K562 (cell line): ENCODE results near the gene PHTF1. TPM values are rescaled to one million over a fixed set of nuclear protein-coding genes. Genes with fewer than 3 reads are reported as not detected.

Experiments used
- ARHGAP35 ChIP-seq: fragments of 450-650 bp; IDR thresholded peaks from 2 replicates; pipeline ENCODE4 v1.6.1; 2018; ENCODE audit not compliant: partially characterized antibody
- ARID1B ChIP-seq: fragments of 450-650 bp; IDR thresholded peaks from 2 replicates; pipeline ENCODE4 v1.6.1; 2016; ENCODE audit warnings: antibody characterized with exemption, mild to moderate bottlenecking, inconsistent platforms
- CBX5 ChIP-seq: IDR thresholded peaks from 2 replicates; pipeline ENCODE4 v1.6.1; 2014; ENCODE audit warnings: low read depth, borderline replicate concordance
- HMGN3 ChIP-seq: IDR thresholded peaks from 2 replicates; pipeline ENCODE4 v1.6.1; 2011; ENCODE audit warnings: borderline replicate concordance, low read depth, mild to moderate bottlenecking, mixed read lengths, low read length; ENCODE audit not compliant: insufficient read length; ENCODE audit errors: extremely low read depth
- IRF2 ChIP-seq: sonication (generic); formaldehyde crosslinking; IDR thresholded peaks from 2 replicates; pipeline ENCODE4 v1.8.1; 2022; ENCODE audit warnings: mild to moderate bottlenecking, missing genetic modification reagents
- POLR2AphosphoS2 ChIP-seq: IDR thresholded peaks from 2 replicates; pipeline ENCODE4 v1.6.1; 2012; ENCODE audit warnings: low read length, improper control_type of control experiment
- TAL1 ChIP-seq: fragments of 450-650 bp; IDR thresholded peaks from 2 replicates; pipeline ENCODE4 v1.6.1; 2016; ENCODE audit warnings: mild to moderate bottlenecking
- TEAD4 ChIP-seq, 2 experiments: sonication (generic) in 1 of 2; formaldehyde crosslinking in 1 of 2; IDR thresholded peaks; 2 replicates each; pipeline versions ENCODE4 v1.6.1 to v1.8.0; 2012 to 2022; ENCODE audit warnings: borderline replicate concordance in 1 of 2, inconsistent platforms in 1 of 2, low read length in 1 of 2, mild to moderate bottlenecking in 1 of 2, missing genetic modification reagents in 1 of 2
- ZNF197 ChIP-seq: fragments of 200-800 bp; sonication (Bioruptor generic); IDR thresholded peaks from 2 replicates; pipeline ENCODE4 v1.6.1; 2016; ENCODE audit warnings: low read depth, missing genetic modification characterization, missing compliant biosample characterization
- ZNF316 ChIP-seq: fragments of 450-650 bp; IDR thresholded peaks from 2 replicates; pipeline ENCODE4 v1.6.1; 2016
- ZNF668 ChIP-seq: fragments of 250-450 bp; sonication (Bioruptor Pico); IDR thresholded peaks from 2 replicates; pipeline ENCODE4 v1.8.0; 2022; ENCODE audit warnings: mild to moderate bottlenecking, inconsistent platforms
- polyA plus RNA-seq, 8 experiments: library from polyadenylated mRNA; depleted of rRNA in 4 of 8; stranded (reverse) in 5 of 8; unstranded in 3 of 8; fragments of >200 nt; fragmentation: Nextera tagmentation in 2 of 8; fragmentation: Illumina TruSeq in 1 of 8; extraction: Ambion mirVana in 2 of 8; extraction: Trizol in 1 of 8; gene quantifications; 2 replicates each; pipeline versions ENCODE4 v1.2.1 to v1.2.3, GENCODE V29; 2011 to 2014; ENCODE audit warnings: inconsistent platforms in 1 of 8, missing spikeins in 1 of 8
- total RNA-seq, 7 experiments: library from RNA; depleted of rRNA in 6 of 7; stranded (reverse); fragments of >200 nt in 6 of 7; fragmentation: Illumina TruSeq in 2 of 7; extraction: Trizol in 2 of 7; gene quantifications; 2 replicates each; pipeline versions ENCODE4 v1.2.1 to v1.2.3, GENCODE V29; 2011 to 2021; ENCODE audit warnings: low replicate concordance in 1 of 7
- TF ChIP-seq, protein P1 (sequence below): sonication (generic); formaldehyde crosslinking; IDR thresholded peaks from 2 replicates; pipeline ENCODE4 v1.8.1; 2023; ENCODE audit warnings: missing genetic modification reagents, mild to moderate bottlenecking, borderline replicate concordance
- TF ChIP-seq, protein P2 (sequence below): fragments of 250-450 bp; sonication (Bioruptor Pico); IDR thresholded peaks from 2 replicates; pipeline ENCODE4 v1.8.0; 2022; ENCODE audit warnings: moderate library complexity, mild to moderate bottlenecking, inconsistent platforms
- TF ChIP-seq, protein P3 (sequence below): sonication (generic); formaldehyde crosslinking; IDR thresholded peaks from 2 replicates; pipeline ENCODE4 v1.8.1; 2023; ENCODE audit warnings: mild to moderate bottlenecking, missing genetic modification reagents
- TF ChIP-seq, protein P4 (sequence below), 3 experiments: fragments of 200-800 bp in 1 of 3; fragments of 250-450 bp in 1 of 3; fragments of 450-650 bp in 1 of 3; sonication (Bioruptor Pico) in 1 of 3; sonication (Bioruptor generic) in 1 of 3; formaldehyde crosslinking in 1 of 3; IDR thresholded peaks; 2 replicates each; pipeline versions ENCODE4 v1.6.1 to v1.8.0; 2016 to 2022; ENCODE audit warnings: mild to moderate bottlenecking in 2 of 3, missing genetic modification characterization in 2 of 3, missing compliant biosample characterization in 1 of 3, moderate library complexity in 1 of 3

Gene PHTF1
- total and polyA plus RNA-seq, 9 of the 15 experiments (the other 6 are each of a cell fraction or from before 2014, with no cell fraction given), result 8.4 to 36.2 (median 23.0) TPM

DNA sequence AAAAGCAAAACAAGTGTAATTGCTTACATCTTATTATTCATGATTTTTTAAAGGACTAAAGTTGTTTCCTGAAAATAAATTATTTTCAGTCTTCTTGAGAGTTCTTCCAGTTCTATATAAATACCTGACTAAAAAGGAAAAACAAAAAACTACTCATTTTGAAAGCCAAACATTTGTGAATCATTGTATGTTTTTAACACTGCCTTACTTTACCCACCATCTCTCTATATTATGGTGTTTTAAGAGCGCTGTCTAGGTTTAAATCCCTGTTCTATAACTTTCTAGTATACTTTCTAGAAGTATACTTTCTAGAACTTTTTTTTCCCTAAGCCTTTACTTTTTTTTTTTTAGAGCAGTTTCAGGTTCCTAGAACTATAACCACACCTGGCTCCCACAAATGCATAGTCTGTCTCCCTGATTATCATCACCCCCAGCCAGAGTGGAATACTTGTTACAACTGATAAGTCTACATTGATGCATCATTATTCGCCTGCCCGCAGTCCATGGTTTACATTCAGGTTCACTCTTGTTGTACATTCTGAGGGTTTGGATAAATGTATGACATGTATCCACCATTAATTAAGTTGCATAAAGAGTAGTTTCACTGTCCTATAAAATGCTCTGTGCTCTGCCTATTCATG lies 43.2 kb upstream of the PHTF1 start (continued):
- TF ChIP-seq, protein P1, sequence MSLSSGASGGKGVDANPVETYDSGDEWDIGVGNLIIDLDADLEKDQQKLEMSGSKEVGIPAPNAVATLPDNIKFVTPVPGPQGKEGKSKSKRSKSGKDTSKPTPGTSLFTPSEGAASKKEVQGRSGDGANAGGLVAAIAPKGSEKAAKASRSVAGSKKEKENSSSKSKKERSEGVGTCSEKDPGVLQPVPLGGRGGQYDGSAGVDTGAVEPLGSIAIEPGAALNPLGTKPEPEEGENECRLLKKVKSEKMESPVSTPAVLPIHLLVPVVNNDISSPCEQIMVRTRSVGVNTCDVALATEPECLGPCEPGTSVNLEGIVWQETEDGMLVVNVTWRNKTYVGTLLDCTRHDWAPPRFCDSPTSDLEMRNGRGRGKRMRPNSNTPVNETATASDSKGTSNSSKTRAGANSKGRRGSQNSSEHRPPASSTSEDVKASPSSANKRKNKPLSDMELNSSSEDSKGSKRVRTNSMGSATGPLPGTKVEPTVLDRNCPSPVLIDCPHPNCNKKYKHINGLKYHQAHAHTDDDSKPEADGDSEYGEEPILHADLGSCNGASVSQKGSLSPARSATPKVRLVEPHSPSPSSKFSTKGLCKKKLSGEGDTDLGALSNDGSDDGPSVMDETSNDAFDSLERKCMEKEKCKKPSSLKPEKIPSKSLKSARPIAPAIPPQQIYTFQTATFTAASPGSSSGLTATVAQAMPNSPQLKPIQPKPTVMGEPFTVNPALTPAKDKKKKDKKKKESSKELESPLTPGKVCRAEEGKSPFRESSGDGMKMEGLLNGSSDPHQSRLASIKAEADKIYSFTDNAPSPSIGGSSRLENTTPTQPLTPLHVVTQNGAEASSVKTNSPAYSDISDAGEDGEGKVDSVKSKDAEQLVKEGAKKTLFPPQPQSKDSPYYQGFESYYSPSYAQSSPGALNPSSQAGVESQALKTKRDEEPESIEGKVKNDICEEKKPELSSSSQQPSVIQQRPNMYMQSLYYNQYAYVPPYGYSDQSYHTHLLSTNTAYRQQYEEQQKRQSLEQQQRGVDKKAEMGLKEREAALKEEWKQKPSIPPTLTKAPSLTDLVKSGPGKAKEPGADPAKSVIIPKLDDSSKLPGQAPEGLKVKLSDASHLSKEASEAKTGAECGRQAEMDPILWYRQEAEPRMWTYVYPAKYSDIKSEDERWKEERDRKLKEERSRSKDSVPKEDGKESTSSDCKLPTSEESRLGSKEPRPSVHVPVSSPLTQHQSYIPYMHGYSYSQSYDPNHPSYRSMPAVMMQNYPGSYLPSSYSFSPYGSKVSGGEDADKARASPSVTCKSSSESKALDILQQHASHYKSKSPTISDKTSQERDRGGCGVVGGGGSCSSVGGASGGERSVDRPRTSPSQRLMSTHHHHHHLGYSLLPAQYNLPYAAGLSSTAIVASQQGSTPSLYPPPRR (CRISPR knock-in tag), result no peak
- TF ChIP-seq IRF2, result no peak
- TF ChIP-seq ARHGAP35, result no peak
- TF ChIP-seq, protein P2, sequence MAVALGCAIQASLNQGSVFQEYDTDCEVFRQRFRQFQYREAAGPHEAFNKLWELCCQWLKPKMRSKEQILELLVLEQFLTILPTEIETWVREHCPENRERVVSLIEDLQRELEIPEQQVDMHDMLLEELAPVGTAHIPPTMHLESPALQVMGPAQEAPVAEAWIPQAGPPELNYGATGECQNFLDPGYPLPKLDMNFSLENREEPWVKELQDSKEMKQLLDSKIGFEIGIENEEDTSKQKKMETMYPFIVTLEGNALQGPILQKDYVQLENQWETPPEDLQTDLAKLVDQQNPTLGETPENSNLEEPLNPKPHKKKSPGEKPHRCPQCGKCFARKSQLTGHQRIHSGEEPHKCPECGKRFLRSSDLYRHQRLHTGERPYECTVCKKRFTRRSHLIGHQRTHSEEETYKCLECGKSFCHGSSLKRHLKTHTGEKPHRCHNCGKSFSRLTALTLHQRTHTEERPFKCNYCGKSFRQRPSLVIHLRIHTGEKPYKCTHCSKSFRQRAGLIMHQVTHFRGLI, result no peak
- TF ChIP-seq POLR2AphosphoS2, result no peak
- TF ChIP-seq, protein P3, sequence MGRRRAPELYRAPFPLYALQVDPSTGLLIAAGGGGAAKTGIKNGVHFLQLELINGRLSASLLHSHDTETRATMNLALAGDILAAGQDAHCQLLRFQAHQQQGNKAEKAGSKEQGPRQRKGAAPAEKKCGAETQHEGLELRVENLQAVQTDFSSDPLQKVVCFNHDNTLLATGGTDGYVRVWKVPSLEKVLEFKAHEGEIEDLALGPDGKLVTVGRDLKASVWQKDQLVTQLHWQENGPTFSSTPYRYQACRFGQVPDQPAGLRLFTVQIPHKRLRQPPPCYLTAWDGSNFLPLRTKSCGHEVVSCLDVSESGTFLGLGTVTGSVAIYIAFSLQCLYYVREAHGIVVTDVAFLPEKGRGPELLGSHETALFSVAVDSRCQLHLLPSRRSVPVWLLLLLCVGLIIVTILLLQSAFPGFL, result no peak
- TF ChIP-seq ARID1B, result peak; percentile 49; the same call in 1 of the 2 replicates
- TF ChIP-seq ZNF316, result no peak
- TF ChIP-seq, protein P4, sequence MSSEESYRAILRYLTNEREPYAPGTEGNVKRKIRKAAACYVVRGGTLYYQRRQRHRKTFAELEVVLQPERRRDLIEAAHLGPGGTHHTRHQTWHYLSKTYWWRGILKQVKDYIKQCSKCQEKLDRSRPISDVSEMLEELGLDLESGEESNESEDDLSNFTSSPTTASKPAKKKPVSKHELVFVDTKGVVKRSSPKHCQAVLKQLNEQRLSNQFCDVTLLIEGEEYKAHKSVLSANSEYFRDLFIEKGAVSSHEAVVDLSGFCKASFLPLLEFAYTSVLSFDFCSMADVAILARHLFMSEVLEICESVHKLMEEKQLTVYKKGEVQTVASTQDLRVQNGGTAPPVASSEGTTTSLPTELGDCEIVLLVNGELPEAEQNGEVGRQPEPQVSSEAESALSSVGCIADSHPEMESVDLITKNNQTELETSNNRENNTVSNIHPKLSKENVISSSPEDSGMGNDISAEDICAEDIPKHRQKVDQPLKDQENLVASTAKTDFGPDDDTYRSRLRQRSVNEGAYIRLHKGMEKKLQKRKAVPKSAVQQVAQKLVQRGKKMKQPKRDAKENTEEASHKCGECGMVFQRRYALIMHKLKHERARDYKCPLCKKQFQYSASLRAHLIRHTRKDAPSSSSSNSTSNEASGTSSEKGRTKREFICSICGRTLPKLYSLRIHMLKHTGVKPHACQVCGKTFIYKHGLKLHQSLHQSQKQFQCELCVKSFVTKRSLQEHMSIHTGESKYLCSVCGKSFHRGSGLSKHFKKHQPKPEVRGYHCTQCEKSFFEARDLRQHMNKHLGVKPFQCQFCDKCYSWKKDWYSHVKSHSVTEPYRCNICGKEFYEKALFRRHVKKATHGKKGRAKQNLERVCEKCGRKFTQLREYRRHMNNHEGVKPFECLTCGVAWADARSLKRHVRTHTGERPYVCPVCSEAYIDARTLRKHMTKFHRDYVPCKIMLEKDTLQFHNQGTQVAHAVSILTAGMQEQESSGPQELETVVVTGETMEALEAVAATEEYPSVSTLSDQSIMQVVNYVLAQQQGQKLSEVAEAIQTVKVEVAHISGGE (CRISPR knock-in tag; IDR thresholded peaks at IDR 0.05), result no peak
- TF ChIP-seq CBX5, result no peak
- TF ChIP-seq ZNF197 (CRISPR knock-in tag), result no peak
- no peak for TF ChIP-seq ZNF668 (CRISPR knock-in tag)
- TF ChIP-seq TAL1, result peak; percentile 8; the same call in 1 of the 2 replicates
- no peak for TF ChIP-seq HMGN3
- TF ChIP-seq TEAD4 (IDR thresholded peaks at IDR 0.05; ENCODE audit: low read length), result peak; percentile 62
- TF ChIP-seq TEAD4 (CRISPR knock-in tag; IDR thresholded peaks at IDR 0.05; ENCODE audit: borderline replicate concordance), result no peak
